ENCODE data around the gene SERPINB10. TPM values are rescaled to one million over a fixed set of nuclear protein-coding genes. Genes with fewer than 3 reads are reported as not detected.

Gene SERPINB10
- total and polyA plus RNA-seq, 9 of the 15 experiments (the other 6 are each of a cell fraction or from before 2014, with no cell fraction given) = not detected

DNA sequence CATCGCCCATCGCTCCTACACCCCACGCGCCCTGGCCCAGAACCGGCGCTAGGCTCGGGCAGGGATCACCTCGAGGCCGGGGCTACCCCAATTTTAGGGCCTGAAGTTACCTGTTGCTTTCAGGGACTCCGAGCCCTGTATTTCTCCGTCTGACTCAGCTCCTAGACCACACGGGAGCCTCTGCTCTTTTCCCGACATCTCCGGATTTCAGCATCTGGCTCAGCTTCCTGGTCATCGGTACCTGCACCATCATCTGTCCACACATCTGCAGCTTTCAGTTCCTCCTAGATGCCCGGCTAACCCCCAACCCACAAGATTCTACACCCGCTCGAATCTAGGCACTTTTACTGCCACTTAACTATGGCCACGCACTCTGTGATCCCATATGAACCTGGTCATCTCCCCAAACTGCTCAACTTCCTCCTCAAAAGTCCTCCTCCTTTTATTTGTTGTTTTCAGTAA is 29.2 kb downstream of the SERPINB10 start (continued):
- no peak for TF ChIP-seq ZNF609 (CRISPR knock-in tag; IDR thresholded peaks at IDR 0.05; ENCODE audit: borderline replicate concordance)
- TF ChIP-seq SMAD1 (IDR thresholded peaks at IDR 0.05; ENCODE audit: low read depth, low read length, partially characterized antibody) = no peak
- no peak for TF ChIP-seq ZNF589 (CRISPR knock-in tag; IDR thresholded peaks at IDR 0.05; ENCODE audit: low read depth)
- TF ChIP-seq ZNF696 (CRISPR knock-in tag; conservative IDR thresholded peaks at IDR 0.05) = no peak
- TF ChIP-seq KDM4B (IDR thresholded peaks at IDR 0.05; ENCODE audit: borderline replicate concordance in 2 of 2, low read depth in 1 of 2) = no peak
- no peak for TF ChIP-seq SREBF2 (CRISPR knock-in tag; IDR thresholded peaks at IDR 0.05)
- TF ChIP-seq ARID3A (IDR thresholded peaks at IDR 0.05; ENCODE audit: borderline replicate concordance, low read depth, low read length) = no peak
- TF ChIP-seq MTA2 (IDR thresholded peaks at IDR 0.05; ENCODE audit: low read depth) = no peak
- no peak for TF ChIP-seq FOXK2 (conservative IDR thresholded peaks at IDR 0.05 in 1 of 2, IDR thresholded peaks at IDR 0.05 in 1 of 2; ENCODE audit: low read depth in 2 of 2)
- no peak for TF ChIP-seq BCOR (IDR thresholded peaks at IDR 0.05)
- TF ChIP-seq RERE (CRISPR knock-in tag; IDR thresholded peaks at IDR 0.05; ENCODE audit: borderline replicate concordance) = no peak
- no peak for TF ChIP-seq FOXJ3 (CRISPR knock-in tag; IDR thresholded peaks at IDR 0.05)
- no peak for TF ChIP-seq E2F5 (CRISPR knock-in tag; IDR thresholded peaks at IDR 0.05)
- no peak for TF ChIP-seq ELF1 (tag; IDR thresholded peaks at IDR 0.05)
